BE2C (cell line): Measurements from ENCODE around the gene CACNA2D3.

Source experiments
- DNase-seq: peaks from one replicate; pipeline ENCODE4 v3.0.0-alpha.2; 2020
- H3K27me3 ChIP-seq: fragments of 250-450 bp; sonication (Bioruptor Pico); 2 replicates; pipeline ENCODE4 v1.5.1; 2020; ENCODE audit warnings: mild to moderate bottlenecking
- H3K36me3 ChIP-seq: fragments of 250-450 bp; sonication (Bioruptor Pico); 2 replicates; pipeline ENCODE4 v1.5.1; 2020; ENCODE audit warnings: mild to moderate bottlenecking
- H3K4me1 ChIP-seq: fragments of 250-450 bp; sonication (Bioruptor Pico); 2 replicates; pipeline ENCODE4 v1.5.1; 2020
- H3K4me3 ChIP-seq: 2 replicates; pipeline ENCODE4 v1.5.1; 2011; ENCODE audit warnings: low read depth, low read length
- H3K9me3 ChIP-seq: fragments of 250-450 bp; sonication (Bioruptor Pico); 2 replicates; pipeline ENCODE4 v1.5.1; 2020
- TF ChIP-seq, protein P1 (sequence below): IDR thresholded peaks from 2 replicates; pipeline ENCODE4 v1.5.1; 2012; ENCODE audit warnings: mild to moderate bottlenecking, low read depth, low read length

Gene CACNA2D3

DNA sequence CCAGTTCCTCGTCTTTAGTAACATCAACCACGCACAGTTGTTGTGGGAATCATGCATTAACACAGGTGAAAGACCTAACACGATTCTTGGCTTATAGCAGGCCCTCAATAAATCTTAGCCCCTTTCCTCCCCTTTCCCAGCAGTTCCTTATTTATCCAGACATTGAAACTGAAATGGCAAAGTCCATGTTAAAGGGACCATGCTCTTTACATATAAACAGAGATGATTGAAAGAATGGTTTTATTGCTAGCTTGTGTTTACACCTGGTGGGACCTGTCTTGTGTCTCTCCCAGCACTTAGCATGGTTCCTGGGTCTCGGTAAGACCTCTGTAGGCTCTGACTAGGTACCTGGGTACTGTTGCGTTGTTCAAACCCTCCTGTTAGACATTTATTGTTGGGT, 553.7 kb downstream of the CACNA2D3 start:
- Histone ChIP-seq H3K36me3 (no peaks in the 10 kb centered on the region), H3K27me3 (no peaks in the 10 kb centered on the region), H3K9me3 (no peaks in the 10 kb centered on the region), H3K4me3 (no peak overlapping the region), H3K4me1 (no peaks in the 10 kb centered on the region)
- TF ChIP-seq, protein P1, sequence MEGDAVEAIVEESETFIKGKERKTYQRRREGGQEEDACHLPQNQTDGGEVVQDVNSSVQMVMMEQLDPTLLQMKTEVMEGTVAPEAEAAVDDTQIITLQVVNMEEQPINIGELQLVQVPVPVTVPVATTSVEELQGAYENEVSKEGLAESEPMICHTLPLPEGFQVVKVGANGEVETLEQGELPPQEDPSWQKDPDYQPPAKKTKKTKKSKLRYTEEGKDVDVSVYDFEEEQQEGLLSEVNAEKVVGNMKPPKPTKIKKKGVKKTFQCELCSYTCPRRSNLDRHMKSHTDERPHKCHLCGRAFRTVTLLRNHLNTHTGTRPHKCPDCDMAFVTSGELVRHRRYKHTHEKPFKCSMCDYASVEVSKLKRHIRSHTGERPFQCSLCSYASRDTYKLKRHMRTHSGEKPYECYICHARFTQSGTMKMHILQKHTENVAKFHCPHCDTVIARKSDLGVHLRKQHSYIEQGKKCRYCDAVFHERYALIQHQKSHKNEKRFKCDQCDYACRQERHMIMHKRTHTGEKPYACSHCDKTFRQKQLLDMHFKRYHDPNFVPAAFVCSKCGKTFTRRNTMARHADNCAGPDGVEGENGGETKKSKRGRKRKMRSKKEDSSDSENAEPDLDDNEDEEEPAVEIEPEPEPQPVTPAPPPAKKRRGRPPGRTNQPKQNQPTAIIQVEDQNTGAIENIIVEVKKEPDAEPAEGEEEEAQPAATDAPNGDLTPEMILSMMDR = no peak
- DNase-seq = no peak

DNA sequence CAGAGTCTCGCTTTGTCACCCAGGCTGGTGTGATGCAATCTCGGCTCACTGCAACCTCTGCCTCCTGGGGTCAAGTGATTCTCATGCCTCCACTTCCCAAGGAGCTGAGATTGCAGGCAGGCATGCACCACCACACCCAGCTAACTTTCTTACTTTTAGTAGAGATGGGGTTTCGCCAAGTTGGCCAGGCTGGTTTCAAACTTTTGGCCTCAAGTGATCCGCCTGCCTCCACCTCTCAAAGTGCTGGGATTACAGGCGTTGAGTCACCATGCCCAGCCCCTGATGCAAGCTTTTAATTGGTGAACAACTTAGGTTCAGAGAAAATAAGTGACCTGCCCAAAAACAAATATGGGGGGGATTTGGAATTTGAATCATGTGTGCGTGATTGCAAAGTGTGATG, 559.4 kb downstream of the CACNA2D3 start:
- DNase-seq = no peak

DNA sequence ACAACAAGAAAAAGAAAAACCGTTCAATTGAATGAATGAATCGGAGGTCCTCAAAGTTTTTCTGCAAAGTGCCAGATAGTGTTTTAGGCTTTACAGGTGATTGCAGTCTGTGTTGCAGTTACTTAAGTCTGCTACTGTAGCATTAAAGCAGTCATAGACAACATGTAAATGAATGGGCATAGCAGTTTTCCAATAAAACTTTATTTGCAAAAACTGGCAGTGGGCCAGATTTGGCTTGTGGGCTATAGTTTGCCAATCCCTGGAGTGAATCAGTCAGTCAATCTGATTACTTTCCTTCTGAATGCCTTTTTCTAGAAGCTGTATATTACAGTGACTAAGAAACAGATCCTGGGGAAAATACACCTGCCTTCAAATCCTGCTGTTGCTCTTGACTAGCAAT, 562.9 kb downstream of the CACNA2D3 start:
- Histone ChIP-seq H3K36me3 (no peaks in the 10 kb centered on the region), H3K27me3 (no peaks in the 10 kb centered on the region)
- TF ChIP-seq, protein P1 = no peak

More for the DNA sequence above, 559.4 kb downstream of the CACNA2D3 start:
- Histone ChIP-seq H3K36me3 (no peaks in the 10 kb centered on the region), H3K4me1 (no peaks in the 10 kb centered on the region), H3K9me3 (no peaks in the 10 kb centered on the region), H3K27me3 (no peaks in the 10 kb centered on the region), H3K4me3 (no peak overlapping the region)
- TF ChIP-seq, protein P1 = no peak

DNA sequence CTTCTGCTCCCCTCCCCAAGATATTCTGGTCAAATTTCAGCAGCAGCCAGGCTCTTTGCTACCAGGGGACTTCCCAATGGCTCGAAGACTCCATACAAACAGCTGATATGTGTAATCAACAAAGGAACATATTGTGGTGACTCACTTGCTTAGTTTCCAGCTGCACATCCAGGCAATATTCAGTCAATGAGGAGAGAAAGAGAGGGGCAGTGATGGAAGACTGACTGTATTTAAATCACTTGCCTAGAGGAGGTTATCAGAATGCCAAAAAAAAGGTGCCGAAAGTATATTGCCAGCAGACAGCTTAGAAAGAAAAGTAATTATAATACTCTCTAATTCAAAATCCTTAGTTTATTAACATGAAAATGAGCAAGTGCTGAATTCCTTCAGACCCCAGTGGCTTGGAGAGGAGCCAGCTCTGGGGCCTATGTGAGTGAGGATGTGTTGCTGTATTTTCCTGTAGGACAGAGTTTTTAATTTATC, 569.0 kb downstream of the CACNA2D3 start:
- Histone ChIP-seq H3K9me3 (no peaks in the 10 kb centered on the region), H3K4me3 (no peak overlapping the region), H3K27me3 (no peaks in the 10 kb centered on the region), H3K4me1 (no peaks in the 10 kb centered on the region), H3K36me3 (no peaks in the 10 kb centered on the region)
- TF ChIP-seq, protein P1 = no peak
- DNase-seq = no peak

More for the DNA sequence above, 562.9 kb downstream of the CACNA2D3 start:
- Histone ChIP-seq H3K9me3 (no peaks in the 10 kb centered on the region), H3K4me3 (no peak overlapping the region), H3K4me1 (no peaks in the 10 kb centered on the region)
- no peak for DNase-seq

DNA sequence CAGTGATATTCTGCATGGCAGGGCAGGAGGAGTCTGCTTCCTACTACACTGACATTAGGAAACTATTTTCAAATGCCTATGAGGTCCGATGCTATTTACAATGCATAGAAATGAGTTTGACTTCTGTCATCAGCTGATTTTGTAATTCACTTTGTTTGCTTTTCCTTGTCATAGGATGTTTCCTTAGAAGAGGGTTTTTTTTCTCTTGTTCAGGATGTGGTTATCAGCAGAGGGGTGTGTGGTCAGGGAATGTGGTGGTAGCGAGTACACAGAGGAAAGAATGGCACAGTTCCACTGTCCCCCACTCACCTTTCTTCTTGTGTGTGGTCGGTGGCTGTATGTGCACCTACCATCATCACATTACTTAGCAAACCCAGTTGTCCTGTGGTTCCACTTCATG, 574.0 kb downstream of the CACNA2D3 start:
- TF ChIP-seq, protein P1 = no peak

DNA sequence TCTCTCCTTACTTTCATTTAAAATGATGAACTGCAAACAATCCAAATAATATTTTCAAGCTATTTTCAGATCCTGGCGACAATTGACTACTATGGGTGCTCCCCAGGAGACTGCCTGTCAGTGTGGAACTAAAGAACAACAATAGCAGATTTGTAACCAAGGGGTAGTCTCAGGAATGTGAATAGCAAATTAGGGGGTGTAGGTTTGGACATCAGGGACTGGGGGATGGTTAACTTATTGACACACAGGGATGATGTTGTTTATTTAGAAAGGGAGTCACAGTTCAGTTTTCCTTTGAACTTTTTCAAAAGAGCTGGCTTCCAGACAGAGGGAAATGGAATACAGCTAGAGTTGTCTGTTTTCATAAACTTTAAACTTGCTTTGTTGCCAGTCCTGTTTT, 575.7 kb downstream of the CACNA2D3 start:
- Histone ChIP-seq H3K4me1 (no peaks in the 10 kb centered on the region), H3K4me3 (no peak overlapping the region), H3K36me3 (no peaks in the 10 kb centered on the region), H3K9me3 (no peaks in the 10 kb centered on the region), H3K27me3 (no peaks in the 10 kb centered on the region)
- no peak for DNase-seq
- TF ChIP-seq, protein P1 = no peak

More for the DNA sequence above, 574.0 kb downstream of the CACNA2D3 start:
- no peaks in the 10 kb centered on the region for H3K4me1 ChIP-seq
- no peaks in the 10 kb centered on the region for H3K36me3 ChIP-seq
- no peaks in the 10 kb centered on the region for H3K9me3 ChIP-seq
- H3K27me3 ChIP-seq = no peaks in the 10 kb centered on the region
- no peak for DNase-seq
- no peak overlapping the region for H3K4me3 ChIP-seq
